Measurements from ENCODE around the gene RTL5.
A peak's percentile ranks its signal among the peaks of the same experiment; 100 is the strongest.

The RTL5 gene

DNA sequence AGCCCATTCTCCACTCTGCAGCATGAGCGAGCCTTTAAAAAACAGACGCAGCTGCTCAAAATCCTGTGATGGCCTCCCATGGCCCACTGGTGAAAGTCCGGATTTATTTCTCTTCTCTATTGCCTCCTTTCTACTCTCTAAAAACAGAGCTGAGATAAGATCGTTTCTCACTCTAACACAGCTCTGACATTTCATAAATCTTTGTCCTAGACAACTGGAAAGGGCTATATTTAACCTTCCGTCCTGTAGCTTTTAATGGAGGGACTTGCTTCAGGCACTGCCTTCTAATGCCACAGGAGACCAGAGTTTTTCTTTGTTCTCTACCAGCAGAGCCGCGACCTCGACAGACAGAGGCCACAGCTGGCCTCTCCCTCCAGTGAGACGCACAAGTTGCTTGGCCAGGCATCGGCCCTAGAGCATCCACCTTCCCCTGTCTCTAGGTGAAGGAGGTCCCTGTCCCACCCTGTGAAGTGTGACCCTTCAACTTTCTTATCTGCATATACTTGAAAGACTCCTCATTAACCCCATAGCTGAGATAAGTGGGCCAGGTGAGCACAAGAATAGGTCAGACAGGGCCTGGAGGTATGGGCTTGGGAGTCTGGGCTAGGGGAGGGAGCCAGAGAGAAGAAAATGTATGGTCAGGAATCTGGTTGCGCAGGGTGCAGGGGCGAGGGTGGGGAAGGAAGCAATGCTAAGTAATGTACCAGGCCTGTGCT lies 50.0 kb downstream of the RTL5 start:
- DNase-seq (ENCODE audit: low read depth in 1 of 2, low spot score in 1 of 2): no peak
- no peak for TF ChIP-seq SPI1 (IDR thresholded peaks at IDR 0.05; ENCODE audit: borderline replicate concordance, low read depth)
- TF ChIP-seq GABPA (IDR thresholded peaks at IDR 0.05; ENCODE audit: low read depth): no peak
- TF ChIP-seq REST (IDR thresholded peaks at IDR 0.05; ENCODE audit: insufficient replicate concordance, low read depth): no peak
- no peak for TF ChIP-seq CTCF (IDR thresholded peaks at IDR 0.05; ENCODE audit: insufficient read depth, low read length)
- no peak for TF ChIP-seq POLR2AphosphoS5 (IDR thresholded peaks at IDR 0.05; ENCODE audit: low read depth)
- H3K27me3 ChIP-seq (ENCODE audit: insufficient read depth, poor library complexity, severe bottlenecking): no peaks in the 10 kb centered on the region
- no peak overlapping the region for H3K27ac ChIP-seq (replicated peaks)
- no peak overlapping the region for H3K4me3 ChIP-seq (replicated peaks; ENCODE audit: insufficient read depth, low read length)

DNA sequence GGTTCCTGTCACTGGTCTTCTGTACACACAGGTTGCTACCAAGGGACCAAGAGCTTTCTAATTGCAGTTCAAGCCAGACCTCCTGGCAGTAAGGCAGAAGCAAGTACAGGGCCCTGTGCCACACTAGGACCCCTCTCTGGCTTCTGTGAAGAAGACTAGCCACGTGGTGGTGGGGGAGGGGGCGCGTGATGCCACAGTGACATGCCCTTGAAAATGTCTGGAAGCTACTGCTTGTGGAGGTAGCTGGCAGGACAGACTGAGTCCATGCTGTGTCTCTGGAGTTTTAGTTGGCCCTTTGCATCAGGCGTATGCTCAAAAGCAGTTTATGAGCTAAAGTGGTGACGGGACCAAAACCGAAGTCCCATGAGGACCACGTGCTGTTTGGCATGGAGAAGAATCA lies 50.9 kb downstream of the RTL5 start:
- H3K4me3 ChIP-seq (replicated peaks; ENCODE audit: insufficient read depth, low read length): no peak overlapping the region
- no peak for DNase-seq (ENCODE audit: low read depth in 1 of 2, low spot score in 1 of 2)
- no peaks in the 10 kb centered on the region for H3K27me3 ChIP-seq (ENCODE audit: insufficient read depth, poor library complexity, severe bottlenecking)
- H3K27ac ChIP-seq (replicated peaks): no peak overlapping the region
- no peak for TF ChIP-seq CTCF (IDR thresholded peaks at IDR 0.05; ENCODE audit: insufficient read depth, low read length)
- no peak for TF ChIP-seq REST (IDR thresholded peaks at IDR 0.05; ENCODE audit: insufficient replicate concordance, low read depth)
- TF ChIP-seq POLR2AphosphoS5 (IDR thresholded peaks at IDR 0.05; ENCODE audit: low read depth): no peak
- no peak for TF ChIP-seq SPI1 (IDR thresholded peaks at IDR 0.05; ENCODE audit: borderline replicate concordance, low read depth)
- no peak for TF ChIP-seq GABPA (IDR thresholded peaks at IDR 0.05; ENCODE audit: low read depth)

DNA sequence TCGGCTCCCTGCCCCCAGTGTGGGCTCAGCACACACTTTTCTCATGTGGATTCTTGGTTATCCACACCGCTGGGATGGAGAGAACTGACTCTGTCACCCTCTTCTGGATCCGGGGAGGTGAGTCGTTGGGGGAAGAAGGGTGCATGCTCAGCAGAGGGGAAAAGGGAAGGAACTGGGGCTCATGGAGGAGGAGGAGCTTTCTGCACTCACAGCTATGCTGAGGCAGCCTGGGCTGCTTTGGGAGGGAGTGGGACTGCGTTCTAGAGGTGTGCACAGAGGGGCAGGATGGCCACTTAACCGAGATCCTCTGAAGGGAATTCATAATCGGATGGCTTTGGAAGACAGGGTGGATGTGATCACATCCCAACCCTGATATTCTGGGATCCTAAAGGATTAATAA lies 51.6 kb downstream of the RTL5 start:
- no peak overlapping the region for H3K4me3 ChIP-seq (replicated peaks; ENCODE audit: insufficient read depth, low read length)
- no peaks in the 10 kb centered on the region for H3K27me3 ChIP-seq (ENCODE audit: insufficient read depth, poor library complexity, severe bottlenecking)
- peak in 1 of 2 experiments; percentile 66 for DNase-seq (ENCODE audit: low read depth in 1 of 2, low spot score in 1 of 2)
- TF ChIP-seq REST (IDR thresholded peaks at IDR 0.05; ENCODE audit: insufficient replicate concordance, low read depth) (no peak), SPI1 (IDR thresholded peaks at IDR 0.05; ENCODE audit: borderline replicate concordance, low read depth) (peak; percentile 15; the same call in 1 of the 2 replicates)
- peak overlapping the region; percentile 41; the same call in 1 of the 2 replicates for H3K27ac ChIP-seq (replicated peaks)

All from HL-60 (cell line).